ENCODE data around the gene AMOT. TPM values are rescaled to one million over a fixed set of nuclear protein-coding genes. Genes with fewer than 3 reads are reported as not detected.
A peak's percentile ranks its signal among the peaks of the same experiment; 100 is the strongest.
"Not testable (repeated sequence)": the region's sequence is repeated elsewhere in the genome, so short reads cannot be mapped to it uniquely, and the experiment has no call there.

AMOT gene
- 10 to 100 TPM; 67.9 to 74.8 (median 69.4) TPM for polyA plus RNA-seq (ENCODE audit: insufficient read length in 4 of 4)

- peak; percentile 64 to 80 (median 75) for DNase-seq (ENCODE audit: low read depth in 4 of 4, low spot score in 3 of 4)
These were observed at the start of gene AMOT for GRCh38 chrX:112840382-112841113. AMOT (minus strand) TSS chrX:112840831; CDS start chrX:112823126, 17,705 bp downstream.

GRCh38 chrX:112889400-112889799, 48.8 kb upstream of the AMOT start:
- no peak for DNase-seq (ENCODE audit: low read depth in 4 of 4, low spot score in 3 of 4)

- no peak for DNase-seq (ENCODE audit: low read depth in 4 of 4, low spot score in 3 of 4)
These were observed 48.3 kb upstream of the AMOT start for GRCh38 chrX:112888916-112889315.

GRCh38 chrX:112877771-112878173, 37.1 kb upstream of the AMOT start:
- DNase-seq (ENCODE audit: low read depth in 4 of 4, low spot score in 3 of 4) = no peak

GRCh38 chrX:112874614-112875013, 34.0 kb upstream of the AMOT start:
- DNase-seq (ENCODE audit: low read depth in 4 of 4, low spot score in 3 of 4) = no peak

- no peak for DNase-seq (ENCODE audit: low read depth in 4 of 4, low spot score in 3 of 4)
These were observed 33.5 kb upstream of the AMOT start for GRCh38 chrX:112874175-112874574.

- DNase-seq (ENCODE audit: low read depth in 4 of 4, low spot score in 3 of 4) = no peak
These were observed 28.0 kb upstream of the AMOT start for GRCh38 chrX:112868586-112868985.

- DNase-seq (ENCODE audit: low read depth in 4 of 4, low spot score in 3 of 4) = no peak
These were observed 26.9 kb upstream of the AMOT start for GRCh38 chrX:112867570-112867969.

GRCh38 chrX:112866175-112866574, 25.5 kb upstream of the AMOT start:
- no peak for DNase-seq (ENCODE audit: low read depth in 4 of 4, low spot score in 3 of 4)

GRCh38 chrX:112865464-112866025, 24.9 kb upstream of the AMOT start:
- DNase-seq (ENCODE audit: low read depth in 4 of 4, low spot score in 3 of 4) = no peak

- no peak for DNase-seq (ENCODE audit: low read depth in 4 of 4, low spot score in 3 of 4)
These were observed 23.2 kb upstream of the AMOT start for GRCh38 chrX:112863850-112864249.

GRCh38 chrX:112857478-112857878, 16.8 kb upstream of the AMOT start:
- DNase-seq (ENCODE audit: low read depth in 4 of 4, low spot score in 3 of 4) = no peak

GRCh38 chrX:112854901-112855300, 14.3 kb upstream of the AMOT start:
- DNase-seq (ENCODE audit: low read depth in 4 of 4, low spot score in 3 of 4) = not testable (repeated sequence)

- DNase-seq (ENCODE audit: low read depth in 4 of 4, low spot score in 3 of 4) = no peak
These were observed 12.2 kb upstream of the AMOT start for GRCh38 chrX:112852851-112853250.

- no peak for DNase-seq (ENCODE audit: low read depth in 4 of 4, low spot score in 3 of 4)
These were observed 11.2 kb upstream of the AMOT start for GRCh38 chrX:112851806-112852205.

- DNase-seq (ENCODE audit: low read depth in 4 of 4, low spot score in 3 of 4) = no peak
These were observed 10.6 kb upstream of the AMOT start for GRCh38 chrX:112851161-112851779.

GRCh38 chrX:112849016-112849415, 8.4 kb upstream of the AMOT start:
- no peak for DNase-seq (ENCODE audit: low read depth in 4 of 4, low spot score in 3 of 4)

- no peak for DNase-seq (ENCODE audit: low read depth in 4 of 4, low spot score in 3 of 4)
These were observed 6.2 kb upstream of the AMOT start for GRCh38 chrX:112846782-112847181.

GRCh38 chrX:112846187-112846586, 5.6 kb upstream of the AMOT start:
- no peak for DNase-seq (ENCODE audit: low read depth in 4 of 4, low spot score in 3 of 4)

GRCh38 chrX:112844250-112844649, 3.6 kb upstream of the AMOT start:
- DNase-seq (ENCODE audit: low read depth in 4 of 4, low spot score in 3 of 4) = no peak

GRCh38 chrX:112841820-112842157, 1.2 kb upstream of the AMOT start:
- no peak for DNase-seq (ENCODE audit: low read depth in 4 of 4, low spot score in 3 of 4)

Measured in right renal pelvis (tissue), 4 donors.